WTC11 (cell line): ENCODE results near the gene MKI67. TPM values are rescaled to one million over a fixed set of nuclear protein-coding genes. Genes with fewer than 3 reads are reported as not detected.

Source experiments
- ATAC-seq: fragments of 200-7000 bp; cut with Tn5 transposase; 2 replicates; pipeline ENCODE4 v1.10.0; 2021; ENCODE audit warnings: mild to moderate bottlenecking, moderate library complexity
- CTCF ChIA-PET: fragments of 300-600 bp; sonication (Branson Sonifier 250); formaldehyde crosslinking; loops from one replicate; lab custom pipeline; 2021; ENCODE audit warnings: antibody characterized with exemption; lab: Charles Lee
- POLR2A ChIA-PET: fragments of 350-600 bp; sonication (Branson Sonifier 250); formaldehyde crosslinking; loops from one replicate; lab custom pipeline; 2021; ENCODE audit warnings: antibody characterized with exemption; lab: Charles Lee
- DNase-seq: peaks from one replicate; pipeline ENCODE4 v3.0.0; 2021; ENCODE audit warnings: low spot score
- H3K27ac Mint-ChIP-seq: 2 replicates; pipeline ENCODE4 v1.8.0; 2021; ENCODE audit warnings: mixed read lengths
- H3K27me3 Mint-ChIP-seq: 2 replicates; pipeline ENCODE4 v1.8.0; 2021; ENCODE audit warnings: low read depth, mild to moderate bottlenecking, moderate library complexity, mixed read lengths
- H3K36me3 Mint-ChIP-seq: 2 replicates; pipeline ENCODE4 v1.8.0; 2021; ENCODE audit warnings: mixed read lengths
- H3K4me1 Mint-ChIP-seq: 2 replicates; pipeline ENCODE4 v1.8.0; 2022; ENCODE audit warnings: mixed read lengths
- H3K4me3 Mint-ChIP-seq: 2 replicates; pipeline ENCODE4 v1.8.0; 2021; ENCODE audit warnings: mild to moderate bottlenecking, moderate library complexity, mixed read lengths
- H3K9me3 Mint-ChIP-seq: 2 replicates; pipeline ENCODE4 v1.8.0; 2021; ENCODE audit warnings: mixed read lengths
- E2F5 ChIP-seq: sonication (generic); formaldehyde crosslinking; IDR thresholded peaks from 2 replicates; pipeline ENCODE4 v1.8.1; 2022; ENCODE audit warnings: mild to moderate bottlenecking, moderate library complexity, missing genetic modification reagents
- FOXP1 ChIP-seq: sonication (generic); formaldehyde crosslinking; IDR thresholded peaks from 2 replicates; pipeline ENCODE4 v1.8.0; 2022; ENCODE audit warnings: missing genetic modification reagents, mild to moderate bottlenecking, moderate library complexity, borderline replicate concordance
- GRHL2 ChIP-seq: fragments of 250-450 bp; sonication (Bioruptor Pico); IDR thresholded peaks from 2 replicates; pipeline ENCODE4 v1.8.0; 2022; ENCODE audit warnings: mild to moderate bottlenecking, moderate library complexity; ENCODE audit not compliant: insufficient replicate concordance, severe bottlenecking
- JUN ChIP-seq: sonication (generic); formaldehyde crosslinking; IDR thresholded peaks from 2 replicates; pipeline ENCODE4 v1.8.0; 2023; ENCODE audit warnings: mild to moderate bottlenecking, missing genetic modification reagents
- MXD4 ChIP-seq: fragments of 250-450 bp; sonication (Bioruptor Pico); IDR thresholded peaks from 2 replicates; pipeline ENCODE4 v1.8.0; 2021; ENCODE audit warnings: mild to moderate bottlenecking, moderate library complexity, borderline replicate concordance
- NR2C2 ChIP-seq: sonication (generic); formaldehyde crosslinking; IDR thresholded peaks from 2 replicates; pipeline ENCODE4 v1.8.0; 2022; ENCODE audit warnings: mild to moderate bottlenecking, missing genetic modification reagents
- NR3C1 ChIP-seq: sonication (generic); formaldehyde crosslinking; conservative IDR thresholded peaks from 2 replicates; pipeline ENCODE4 v1.8.1; 2023; ENCODE audit warnings: low read depth, mild to moderate bottlenecking, missing genetic modification reagents
- RELA ChIP-seq: sonication (generic); formaldehyde crosslinking; IDR thresholded peaks from 2 replicates; pipeline ENCODE4 v1.8.1; 2022; ENCODE audit warnings: missing genetic modification reagents, mild to moderate bottlenecking, borderline replicate concordance
- RORB ChIP-seq: fragments of 250-450 bp; sonication (Bioruptor Pico); IDR thresholded peaks from 2 replicates; pipeline ENCODE4 v1.9.0; 2021; ENCODE audit warnings: mild to moderate bottlenecking
- TCF7 ChIP-seq: sonication (generic); formaldehyde crosslinking; IDR thresholded peaks from 2 replicates; pipeline ENCODE4 v1.8.0; 2022; ENCODE audit warnings: mild to moderate bottlenecking, low read depth, missing genetic modification reagents, moderate library complexity
- TEAD4 ChIP-seq: sonication (generic); formaldehyde crosslinking; IDR thresholded peaks from 2 replicates; pipeline ENCODE4 v1.8.0; 2022; ENCODE audit warnings: mild to moderate bottlenecking, missing genetic modification reagents
- ZBTB43 ChIP-seq: sonication (generic); formaldehyde crosslinking; IDR thresholded peaks from 2 replicates; pipeline ENCODE4 v1.8.1; 2023; ENCODE audit warnings: mild to moderate bottlenecking, missing genetic modification reagents
- ZNF532 ChIP-seq: fragments of 250-450 bp; sonication (Bioruptor Pico); IDR thresholded peaks from 2 replicates; pipeline ENCODE4 v1.9.0; 2021; ENCODE audit warnings: mild to moderate bottlenecking, borderline replicate concordance
- total RNA-seq: library from RNA; stranded (reverse); gene quantifications from 3 replicates; pipeline ENCODE4 v1.2.3, GENCODE V29; 2021
- TF ChIP-seq, protein P1 (sequence below): sonication (generic); formaldehyde crosslinking; IDR thresholded peaks from 2 replicates; pipeline ENCODE4 v1.8.0; 2023; ENCODE audit warnings: missing genetic modification reagents
- TF ChIP-seq, protein P2 (sequence below): sonication (generic); formaldehyde crosslinking; IDR thresholded peaks from 2 replicates; pipeline ENCODE4 v1.8.1; 2022; ENCODE audit warnings: mild to moderate bottlenecking, missing genetic modification reagents, moderate library complexity, borderline replicate concordance
- TF ChIP-seq, protein P3 (sequence below): sonication (generic); formaldehyde crosslinking; IDR thresholded peaks from 2 replicates; pipeline ENCODE4 v1.8.0; 2022; ENCODE audit warnings: mild to moderate bottlenecking, missing genetic modification reagents
- TF ChIP-seq, protein P4 (sequence below): sonication (generic); formaldehyde crosslinking; IDR thresholded peaks from 2 replicates; pipeline ENCODE4 v1.8.0; 2022; ENCODE audit warnings: mild to moderate bottlenecking, missing genetic modification reagents
- TF ChIP-seq, protein P5 (sequence below): fragments of 200-600 bp; IDR thresholded peaks from 2 replicates; pipeline ENCODE4 v1.8.0; 2022; ENCODE audit warnings: antibody characterized with exemption
- TF ChIP-seq, protein P6 (sequence below): sonication (generic); formaldehyde crosslinking; IDR thresholded peaks from 2 replicates; pipeline ENCODE4 v1.8.0; 2023; ENCODE audit warnings: mild to moderate bottlenecking, missing genetic modification reagents

MKI67 gene
- total RNA-seq, 1 experiment from 2014 or later: 118 TPM

DNA sequence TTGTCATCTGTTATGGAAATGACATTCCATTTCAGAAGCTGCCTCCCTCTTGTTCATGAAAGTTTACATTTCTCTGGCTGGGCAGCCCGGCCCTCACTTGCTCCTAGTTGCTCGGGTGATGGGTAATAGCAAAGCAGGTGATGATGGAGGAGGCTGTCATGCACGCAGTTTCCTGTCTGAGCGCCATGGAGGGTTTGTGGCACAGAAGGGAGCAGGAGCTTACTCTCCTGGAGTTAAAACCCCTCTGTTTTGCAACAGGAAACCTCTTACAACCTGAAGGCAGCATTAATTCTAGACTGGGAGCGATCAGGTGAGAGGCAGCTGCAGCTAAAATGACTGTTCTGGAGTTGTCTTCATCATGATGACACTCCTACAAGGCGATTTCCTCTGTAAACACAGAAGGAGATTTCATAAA, 34.1 kb upstream of the MKI67 start (continued):
- TF ChIP-seq ZNF532 (no peak), E2F5 (no peak), NR3C1 (no peak)
- TF ChIP-seq, all 79 proteins: peak for 0

- Mint-ChIP-seq H3K4me1 (peaks cover 13% of the 10 kb centered on the region), H3K9me3 (no peaks in the 10 kb centered on the region), H3K4me3 (no peak overlapping the region), H3K27me3 (no peaks in the 10 kb centered on the region; the same call in 1 of the 2 replicates), H3K36me3 (no peaks in the 10 kb centered on the region), H3K27ac (no peak overlapping the region)
- ChIA-PET POLR2A (no interaction called here), CTCF (interaction anchor here (1.6 to 2.9 kb wide), 2 partner anchors 20 to 54 kb away, joined by 5 to 11 read pairs; no protein-coding TSS in a partner anchor)
- no peak for DNase-seq
- ATAC-seq: no peak
- TF ChIP-seq FOXP1 (CRISPR knock-in tag) (no peak), RELA (CRISPR knock-in tag) (no peak), TEAD4 (CRISPR knock-in tag) (no peak), TCF7 (CRISPR knock-in tag) (no peak), ZBTB43 (CRISPR knock-in tag) (no peak), JUN (CRISPR knock-in tag) (no peak), RORB (no peak), MXD4 (CRISPR knock-in tag) (no peak), GRHL2 (CRISPR knock-in tag) (no peak), NR2C2 (no peak)
- TF ChIP-seq, protein P1, sequence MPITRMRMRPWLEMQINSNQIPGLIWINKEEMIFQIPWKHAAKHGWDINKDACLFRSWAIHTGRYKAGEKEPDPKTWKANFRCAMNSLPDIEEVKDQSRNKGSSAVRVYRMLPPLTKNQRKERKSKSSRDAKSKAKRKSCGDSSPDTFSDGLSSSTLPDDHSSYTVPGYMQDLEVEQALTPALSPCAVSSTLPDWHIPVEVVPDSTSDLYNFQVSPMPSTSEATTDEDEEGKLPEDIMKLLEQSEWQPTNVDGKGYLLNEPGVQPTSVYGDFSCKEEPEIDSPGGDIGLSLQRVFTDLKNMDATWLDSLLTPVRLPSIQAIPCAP (CRISPR knock-in tag): no peak
- TF ChIP-seq, protein P2, sequence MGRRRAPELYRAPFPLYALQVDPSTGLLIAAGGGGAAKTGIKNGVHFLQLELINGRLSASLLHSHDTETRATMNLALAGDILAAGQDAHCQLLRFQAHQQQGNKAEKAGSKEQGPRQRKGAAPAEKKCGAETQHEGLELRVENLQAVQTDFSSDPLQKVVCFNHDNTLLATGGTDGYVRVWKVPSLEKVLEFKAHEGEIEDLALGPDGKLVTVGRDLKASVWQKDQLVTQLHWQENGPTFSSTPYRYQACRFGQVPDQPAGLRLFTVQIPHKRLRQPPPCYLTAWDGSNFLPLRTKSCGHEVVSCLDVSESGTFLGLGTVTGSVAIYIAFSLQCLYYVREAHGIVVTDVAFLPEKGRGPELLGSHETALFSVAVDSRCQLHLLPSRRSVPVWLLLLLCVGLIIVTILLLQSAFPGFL (CRISPR knock-in tag): no peak
- TF ChIP-seq, protein P3, sequence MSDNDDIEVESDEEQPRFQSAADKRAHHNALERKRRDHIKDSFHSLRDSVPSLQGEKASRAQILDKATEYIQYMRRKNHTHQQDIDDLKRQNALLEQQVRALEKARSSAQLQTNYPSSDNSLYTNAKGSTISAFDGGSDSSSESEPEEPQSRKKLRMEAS (CRISPR knock-in tag): no peak
- TF ChIP-seq, protein P4, sequence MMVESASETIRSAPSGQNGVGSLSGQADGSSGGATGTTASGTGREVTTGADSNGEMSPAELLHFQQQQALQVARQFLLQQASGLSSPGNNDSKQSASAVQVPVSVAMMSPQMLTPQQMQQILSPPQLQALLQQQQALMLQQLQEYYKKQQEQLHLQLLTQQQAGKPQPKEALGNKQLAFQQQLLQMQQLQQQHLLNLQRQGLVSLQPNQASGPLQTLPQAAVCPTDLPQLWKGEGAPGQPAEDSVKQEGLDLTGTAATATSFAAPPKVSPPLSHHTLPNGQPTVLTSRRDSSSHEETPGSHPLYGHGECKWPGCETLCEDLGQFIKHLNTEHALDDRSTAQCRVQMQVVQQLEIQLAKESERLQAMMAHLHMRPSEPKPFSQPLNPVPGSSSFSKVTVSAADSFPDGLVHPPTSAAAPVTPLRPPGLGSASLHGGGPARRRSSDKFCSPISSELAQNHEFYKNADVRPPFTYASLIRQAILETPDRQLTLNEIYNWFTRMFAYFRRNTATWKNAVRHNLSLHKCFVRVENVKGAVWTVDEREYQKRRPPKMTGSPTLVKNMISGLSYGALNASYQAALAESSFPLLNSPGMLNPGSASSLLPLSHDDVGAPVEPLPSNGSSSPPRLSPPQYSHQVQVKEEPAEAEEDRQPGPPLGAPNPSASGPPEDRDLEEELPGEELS (CRISPR knock-in tag): no peak
- TF ChIP-seq, protein P5, sequence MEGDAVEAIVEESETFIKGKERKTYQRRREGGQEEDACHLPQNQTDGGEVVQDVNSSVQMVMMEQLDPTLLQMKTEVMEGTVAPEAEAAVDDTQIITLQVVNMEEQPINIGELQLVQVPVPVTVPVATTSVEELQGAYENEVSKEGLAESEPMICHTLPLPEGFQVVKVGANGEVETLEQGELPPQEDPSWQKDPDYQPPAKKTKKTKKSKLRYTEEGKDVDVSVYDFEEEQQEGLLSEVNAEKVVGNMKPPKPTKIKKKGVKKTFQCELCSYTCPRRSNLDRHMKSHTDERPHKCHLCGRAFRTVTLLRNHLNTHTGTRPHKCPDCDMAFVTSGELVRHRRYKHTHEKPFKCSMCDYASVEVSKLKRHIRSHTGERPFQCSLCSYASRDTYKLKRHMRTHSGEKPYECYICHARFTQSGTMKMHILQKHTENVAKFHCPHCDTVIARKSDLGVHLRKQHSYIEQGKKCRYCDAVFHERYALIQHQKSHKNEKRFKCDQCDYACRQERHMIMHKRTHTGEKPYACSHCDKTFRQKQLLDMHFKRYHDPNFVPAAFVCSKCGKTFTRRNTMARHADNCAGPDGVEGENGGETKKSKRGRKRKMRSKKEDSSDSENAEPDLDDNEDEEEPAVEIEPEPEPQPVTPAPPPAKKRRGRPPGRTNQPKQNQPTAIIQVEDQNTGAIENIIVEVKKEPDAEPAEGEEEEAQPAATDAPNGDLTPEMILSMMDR: no peak
- TF ChIP-seq, protein P6, sequence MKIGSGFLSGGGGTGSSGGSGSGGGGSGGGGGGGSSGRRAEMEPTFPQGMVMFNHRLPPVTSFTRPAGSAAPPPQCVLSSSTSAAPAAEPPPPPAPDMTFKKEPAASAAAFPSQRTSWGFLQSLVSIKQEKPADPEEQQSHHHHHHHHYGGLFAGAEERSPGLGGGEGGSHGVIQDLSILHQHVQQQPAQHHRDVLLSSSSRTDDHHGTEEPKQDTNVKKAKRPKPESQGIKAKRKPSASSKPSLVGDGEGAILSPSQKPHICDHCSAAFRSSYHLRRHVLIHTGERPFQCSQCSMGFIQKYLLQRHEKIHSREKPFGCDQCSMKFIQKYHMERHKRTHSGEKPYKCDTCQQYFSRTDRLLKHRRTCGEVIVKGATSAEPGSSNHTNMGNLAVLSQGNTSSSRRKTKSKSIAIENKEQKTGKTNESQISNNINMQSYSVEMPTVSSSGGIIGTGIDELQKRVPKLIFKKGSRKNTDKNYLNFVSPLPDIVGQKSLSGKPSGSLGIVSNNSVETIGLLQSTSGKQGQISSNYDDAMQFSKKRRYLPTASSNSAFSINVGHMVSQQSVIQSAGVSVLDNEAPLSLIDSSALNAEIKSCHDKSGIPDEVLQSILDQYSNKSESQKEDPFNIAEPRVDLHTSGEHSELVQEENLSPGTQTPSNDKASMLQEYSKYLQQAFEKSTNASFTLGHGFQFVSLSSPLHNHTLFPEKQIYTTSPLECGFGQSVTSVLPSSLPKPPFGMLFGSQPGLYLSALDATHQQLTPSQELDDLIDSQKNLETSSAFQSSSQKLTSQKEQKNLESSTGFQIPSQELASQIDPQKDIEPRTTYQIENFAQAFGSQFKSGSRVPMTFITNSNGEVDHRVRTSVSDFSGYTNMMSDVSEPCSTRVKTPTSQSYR (CRISPR knock-in tag): no peak
Measured at GRCh38 chr10:128158021-128158795, 32.0 kb upstream of the MKI67 start.
